GOT3 (cell line): ENCODE measurements around the gene TM2D3.

ENCODE experiments used
- DNase-seq: peaks from one replicate; lab custom pipeline; 2025; ENCODE audit warnings: mixed read lengths; lab: John Stamatoyannopoulos, UW

TM2D3 gene

DNA sequence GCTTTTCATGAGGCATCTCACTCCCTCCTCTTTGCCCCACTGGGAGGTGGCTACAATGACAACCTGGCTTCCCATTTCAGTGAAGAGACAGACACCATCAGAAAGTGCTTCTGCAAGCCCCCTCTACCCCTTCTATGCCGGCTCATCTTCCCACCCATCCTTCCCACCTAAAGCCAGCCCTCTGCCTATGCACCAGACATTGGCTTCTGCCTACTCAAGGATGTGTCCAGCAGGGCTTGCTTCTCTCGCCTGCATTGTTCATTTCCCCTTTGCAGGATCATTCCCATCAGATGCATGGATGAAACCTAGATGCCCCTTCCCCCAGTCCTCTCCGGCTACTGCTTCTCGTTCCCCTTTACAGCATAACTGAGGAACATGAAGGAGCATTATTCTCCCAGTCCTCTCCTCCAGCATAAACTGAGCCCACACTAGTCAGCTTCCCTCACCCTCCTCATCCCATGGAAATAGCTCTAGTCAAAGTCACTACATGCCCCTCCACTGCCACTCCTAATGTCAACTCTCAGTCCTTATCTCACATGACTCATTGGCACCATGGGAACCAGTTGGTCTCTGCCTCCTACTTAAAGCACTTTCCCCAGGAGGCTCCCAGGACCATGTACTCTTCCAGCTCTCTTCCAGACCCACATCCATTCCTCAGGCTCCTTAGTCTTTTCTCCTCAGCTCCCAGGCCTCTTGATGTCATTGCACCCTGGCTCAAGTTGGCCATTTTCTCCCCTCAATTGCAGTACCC lies 47.9 kb downstream of the TM2D3 start:
- no peak for DNase-seq

DNA sequence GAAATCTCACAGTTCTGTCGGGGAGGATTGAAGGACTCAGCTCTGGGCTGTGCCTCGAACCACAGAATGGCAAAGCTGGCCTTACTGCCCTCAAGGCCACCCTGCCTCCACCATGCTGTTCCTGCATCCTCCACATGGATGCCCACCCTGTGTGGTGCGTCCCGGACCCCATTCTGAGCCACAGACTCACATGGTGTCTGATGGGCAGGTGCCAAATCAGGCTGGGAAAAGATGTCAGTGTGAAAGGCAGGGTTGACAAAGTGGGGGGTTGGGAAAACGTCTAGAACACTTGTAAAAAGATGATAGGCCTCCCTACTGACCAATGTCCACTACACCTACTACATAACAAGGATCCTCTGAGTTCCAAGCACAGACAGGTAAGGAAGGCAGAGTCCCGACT lies 49.4 kb downstream of the TM2D3 start:
- DNase-seq, result no peak

DNA sequence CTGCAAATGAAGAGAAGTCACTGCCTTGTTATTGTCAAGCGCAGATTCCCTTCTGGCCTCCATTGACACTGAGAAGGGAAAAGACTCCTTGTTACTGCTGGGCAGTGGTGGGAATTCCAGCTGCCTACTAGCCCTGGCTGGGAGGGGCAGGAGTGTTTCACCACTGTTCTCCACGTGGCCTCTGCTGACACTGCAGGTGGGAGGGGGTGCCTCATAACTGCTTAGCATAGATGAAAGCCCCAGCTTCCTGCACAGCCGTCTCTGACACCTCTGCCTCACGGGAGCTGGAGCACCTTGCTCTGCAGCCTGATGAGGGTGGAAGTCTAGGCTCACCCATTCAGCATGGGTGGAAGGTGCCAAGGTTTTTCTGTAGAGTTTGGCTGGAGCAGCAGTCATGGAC lies 52.1 kb downstream of the TM2D3 start:
- no peak for DNase-seq

DNA sequence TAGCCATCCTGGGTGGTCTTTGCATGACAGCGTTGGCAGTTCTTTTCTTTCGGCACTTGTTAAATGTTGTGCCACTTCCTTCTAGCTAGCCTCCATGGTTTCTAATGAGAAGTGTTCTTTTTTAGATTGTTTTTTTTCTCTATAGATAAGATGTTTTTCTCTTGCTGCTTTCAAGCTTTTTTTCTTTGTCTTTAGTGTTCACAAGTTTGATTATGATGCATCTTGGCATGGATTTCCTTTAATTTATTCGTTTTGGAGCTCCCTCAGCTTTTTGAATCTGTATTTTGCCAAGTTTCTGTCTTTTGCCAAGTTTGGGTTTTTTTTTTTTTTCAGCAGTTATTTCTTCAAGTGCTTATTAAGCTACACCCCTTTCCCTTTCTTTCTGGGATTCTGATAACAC lies 53.1 kb downstream of the TM2D3 start:
- no peak for DNase-seq

DNA sequence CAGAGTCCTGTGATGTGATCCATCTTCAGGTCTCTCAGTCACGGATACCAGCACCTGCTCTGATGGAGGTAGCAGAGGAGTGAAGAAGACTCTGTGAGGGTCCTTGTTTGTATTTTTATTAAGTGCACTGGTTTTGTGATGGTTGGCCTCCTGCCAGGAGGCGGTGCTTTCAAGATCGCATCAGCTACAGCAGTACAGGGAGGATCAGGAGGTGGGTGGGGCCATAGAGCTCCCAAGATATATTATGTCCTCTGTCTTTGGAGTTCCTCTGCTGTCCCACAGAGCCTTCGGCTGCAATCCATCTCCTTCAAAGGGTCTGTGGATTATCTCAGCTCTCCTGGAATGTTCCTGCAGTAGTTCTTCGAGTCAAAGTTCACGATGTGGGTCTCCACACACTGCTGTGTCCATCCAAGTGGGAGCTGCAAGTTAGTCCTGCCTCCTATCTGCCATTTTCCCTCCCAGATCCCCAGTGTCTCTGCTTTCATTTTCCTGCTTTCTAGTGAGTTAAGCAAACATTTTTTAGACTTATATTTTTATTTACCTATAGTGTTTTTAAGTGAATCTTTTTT lies 54.7 kb downstream of the TM2D3 start:
- DNase-seq, result no peak

DNA sequence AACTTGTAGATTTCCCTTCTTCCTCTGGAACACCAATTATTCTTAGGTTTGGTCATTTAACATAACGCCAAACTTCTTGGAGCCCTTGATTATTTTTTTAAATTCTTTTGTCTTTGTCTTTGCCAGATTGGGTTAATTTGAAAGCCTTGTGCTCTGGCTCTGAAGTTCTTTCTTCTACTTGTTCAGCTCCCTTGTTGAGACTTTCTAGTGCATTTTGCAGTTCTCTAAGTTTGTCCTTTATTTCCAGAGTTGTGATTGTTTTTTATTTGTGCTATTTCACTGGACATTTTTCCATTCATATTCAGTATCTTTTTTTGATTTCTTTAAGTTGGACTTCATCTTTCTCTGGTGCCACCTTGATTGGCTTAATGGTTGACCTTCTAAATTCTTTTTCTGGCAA lies 55.5 kb downstream of the TM2D3 start:
- no peak for DNase-seq
